Activated CD8-positive, alpha-beta memory T cell treated with anti-CD3 and anti-CD28 coated beads for 36 hours (primary cell): ENCODE data around the gene UNK. TPM values are rescaled to one million over a fixed set of nuclear protein-coding genes. Genes with fewer than 3 reads are reported as not detected.

Experiments
- CTCF ChIA-PET: fragments of 350-600 bp; sonication (Branson Sonifier 250); formaldehyde crosslinking; loops from one replicate; lab custom pipeline; 2021; ENCODE audit warnings: antibody characterized with exemption; lab: Charles Lee
- POLR2A ChIA-PET: fragments of 350-600 bp; sonication (Branson Sonifier 250); formaldehyde crosslinking; loops from one replicate; lab custom pipeline; 2021; ENCODE audit warnings: antibody characterized with exemption; lab: Charles Lee
- total RNA-seq, 2 experiments: library from RNA; stranded (reverse); gene quantifications; one replicate each; pipeline ENCODE4 v1.2.3, GENCODE V29; 2021

The UNK gene
- total RNA-seq, 2 experiments from 2014 or later, result 25.3 to 29.1 TPM

DNA sequence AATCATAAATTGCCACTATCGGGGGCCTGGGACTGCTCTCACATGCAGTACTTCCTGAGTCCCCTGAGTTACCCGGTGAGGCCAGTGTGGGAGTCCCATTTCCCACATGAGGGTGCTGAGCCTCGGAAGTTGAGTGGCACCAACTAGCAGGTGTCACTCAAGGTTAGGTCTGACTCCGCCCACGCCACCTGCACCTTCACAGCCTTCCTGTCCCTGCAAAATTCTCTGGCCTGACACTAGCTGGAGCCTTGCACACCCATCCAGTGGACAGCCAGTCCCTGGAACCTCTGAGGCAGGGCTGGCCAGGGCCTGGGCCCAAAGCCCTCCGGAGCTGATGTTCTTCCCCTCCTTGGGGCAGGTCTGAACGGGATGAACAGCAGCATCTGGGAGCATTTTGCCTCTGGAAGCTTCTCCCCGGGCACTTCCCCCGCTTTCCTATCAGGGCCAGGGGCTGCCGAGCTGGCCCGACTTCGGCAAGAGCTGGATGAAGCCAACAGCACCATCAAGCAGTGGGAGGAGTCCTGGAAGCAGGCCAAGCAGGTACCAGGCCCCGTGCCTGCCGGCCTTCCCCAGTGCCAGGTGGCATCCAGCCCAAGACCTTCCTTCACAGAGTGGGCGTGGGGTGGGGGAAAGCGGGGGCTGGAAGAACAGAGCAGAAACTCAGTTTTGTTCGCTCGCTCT, 37.7 kb downstream of the UNK start:
- ChIA-PET CTCF (interaction anchor here (0.9 to 1.3 kb wide), 2 partner anchors 9 to 39 kb away, joined by 3 read pairs; no protein-coding TSS in a partner anchor), POLR2A (no interaction called here)

DNA sequence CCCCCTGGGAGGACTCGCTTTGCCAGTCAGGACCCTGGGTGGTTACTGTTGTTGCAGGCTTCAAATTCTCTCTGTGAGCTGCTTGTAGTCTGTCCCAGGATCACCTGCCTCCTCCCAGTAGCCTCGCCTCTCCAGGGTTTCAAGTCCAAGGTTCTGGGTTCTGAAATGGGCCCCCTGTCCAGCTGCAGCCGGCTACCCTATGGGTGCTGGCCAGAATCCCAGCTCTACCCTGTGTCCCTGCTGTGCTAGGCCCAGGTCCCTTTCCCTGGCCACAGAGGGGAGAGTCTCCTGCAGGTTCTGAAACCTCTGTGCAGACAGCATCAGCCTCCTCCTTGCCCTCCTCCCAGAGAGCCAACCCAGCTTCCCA, 38.2 kb downstream of the UNK start:
- ChIA-PET POLR2A (no interaction called here), CTCF (interaction anchor here (1.3 kb wide), 1 partner anchor 40 kb away, joined by 3 read pairs; no protein-coding TSS in a partner anchor)

DNA sequence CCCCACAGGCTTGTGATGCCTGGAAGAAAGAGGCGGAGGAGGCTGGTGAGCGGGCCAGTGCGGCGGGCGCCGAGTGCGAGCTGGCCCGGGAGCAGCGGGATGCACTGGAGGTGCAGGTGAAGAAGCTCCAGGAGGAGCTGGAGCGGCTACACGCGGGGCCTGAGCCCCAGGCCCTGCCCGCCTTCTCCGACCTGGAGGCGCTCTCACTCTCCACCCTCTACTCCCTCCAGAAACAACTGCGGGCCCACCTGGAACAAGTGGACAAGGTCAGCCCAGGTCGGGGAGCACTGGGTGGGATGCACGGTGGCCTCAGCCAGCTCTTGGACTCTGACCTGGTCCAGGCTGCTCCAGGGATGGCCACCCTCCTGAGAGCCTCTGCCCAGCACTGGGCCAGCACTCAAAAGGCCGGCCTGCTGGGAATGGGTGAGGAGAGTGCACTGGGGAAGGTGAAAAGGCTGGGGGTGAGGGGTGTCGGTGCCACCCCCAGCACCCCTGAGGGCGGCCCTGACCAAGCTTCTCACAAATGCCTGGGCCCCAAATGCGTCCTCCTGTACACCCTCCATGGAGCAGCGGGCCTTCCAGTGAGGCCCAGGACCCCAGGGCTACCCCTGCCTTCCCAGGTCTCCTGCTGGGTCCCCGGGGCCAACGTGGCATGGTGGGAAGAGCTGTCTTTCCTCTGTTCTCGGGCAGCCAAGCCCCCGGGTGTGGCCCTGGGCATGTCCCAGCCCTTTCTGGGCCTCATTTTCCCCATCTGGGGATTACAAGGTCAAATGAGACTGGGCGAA, 38.8 kb downstream of the UNK start:
- ChIA-PET POLR2A (interaction anchor here (0.6 to 1.2 kb wide), 3 partner anchors 9 to 196 kb away, joined by 3 to 6 read pairs (median 4); partner anchors contain the start of gene GALK1), CTCF (interaction anchor here (0.7 to 1.3 kb wide), 2 partner anchors 40 to 70 kb away, joined by 3 read pairs; no protein-coding TSS in a partner anchor)

DNA sequence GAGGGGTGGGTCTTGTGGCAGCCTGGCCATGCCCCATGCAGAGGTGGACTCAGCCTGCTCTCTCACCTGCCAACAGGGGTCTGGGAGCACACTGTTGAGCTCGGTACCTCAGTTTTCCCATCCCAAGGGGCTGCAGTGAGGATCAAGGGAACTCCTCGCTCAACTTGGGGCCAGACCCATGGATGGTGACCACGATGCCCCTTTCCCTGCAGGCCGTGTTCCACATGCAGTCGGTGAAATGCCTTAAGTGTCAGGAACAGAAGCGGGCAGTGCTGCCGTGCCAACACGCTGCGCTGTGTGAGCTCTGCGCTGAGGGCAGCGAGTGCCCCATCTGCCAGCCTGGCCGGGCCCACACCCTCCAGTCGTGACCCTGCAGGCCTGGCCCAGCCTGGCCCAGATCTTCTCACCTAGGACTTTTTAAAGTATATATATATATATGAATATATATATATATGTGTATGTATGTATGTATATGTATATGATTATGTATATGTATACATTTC, 39.5 kb downstream of the UNK start:
- POLR2A ChIA-PET, result interaction anchor here (0.6 to 1.3 kb wide), 5 partner anchors 10 to 197 kb away, joined by 3 to 6 read pairs (median 3); partner anchors contain the start of genes GALK1 and WBP2

DNA sequence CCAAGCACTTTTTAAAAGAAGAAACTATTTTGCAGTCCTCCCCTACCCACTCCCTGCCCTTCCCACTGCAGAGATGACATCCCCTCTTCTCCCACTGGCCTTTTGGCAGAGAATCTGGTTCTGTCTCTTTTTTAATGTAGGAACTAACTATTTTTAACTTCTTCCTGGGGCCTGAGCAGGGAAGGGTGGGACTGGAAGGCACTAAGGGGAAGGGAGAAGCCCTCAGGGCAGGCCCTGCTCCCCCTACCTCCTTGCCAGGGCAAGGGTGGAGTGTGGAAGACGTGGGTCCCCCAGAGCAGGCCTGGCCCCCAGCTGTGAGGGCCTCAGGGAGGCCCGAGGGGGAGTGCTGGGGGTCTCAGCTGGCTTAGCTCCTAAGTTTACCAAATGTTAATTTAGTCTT, 40.1 kb downstream of the UNK start:
- ChIA-PET POLR2A (interaction anchor here (1.3 kb wide), 2 partner anchors 20 to 31 kb away, joined by 3 read pairs; partner anchors contain the start of gene WBP2), CTCF (no interaction called here)

More for the DNA sequence above, 39.5 kb downstream of the UNK start:
- CTCF ChIA-PET, result no interaction called here

DNA sequence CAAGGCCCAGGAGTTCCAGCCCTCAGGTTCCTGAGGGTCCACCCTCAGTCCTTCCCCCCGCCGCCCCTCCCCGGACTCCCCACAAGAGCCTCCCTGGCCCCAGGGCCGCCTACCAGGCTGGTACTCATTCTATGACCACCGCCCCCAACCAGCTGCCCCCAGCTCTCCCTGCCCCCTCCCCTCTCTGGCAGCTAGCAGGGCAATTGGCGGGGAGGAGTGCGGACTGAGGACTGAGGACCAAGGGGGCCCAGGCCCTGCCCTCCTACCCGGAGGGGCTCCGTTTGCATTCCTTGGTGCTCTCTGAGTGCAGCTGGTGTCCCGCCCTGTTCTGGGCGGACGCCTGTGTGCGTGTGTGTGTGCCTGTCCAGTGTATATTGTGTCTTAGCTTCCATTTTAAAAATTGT, 40.5 kb downstream of the UNK start:
- CTCF ChIA-PET, result interaction anchor here (1.1 to 2.6 kb wide), 3 partner anchors 19 to 61 kb away, joined by 3 to 9 read pairs (median 8); partner anchors contain the start of genes GALK1 and UNC13D
- POLR2A ChIA-PET, result interaction anchor here (0.6 to 1.3 kb wide), 3 partner anchors 20 to 30 kb away, joined by 3 read pairs; partner anchors contain the start of gene WBP2

DNA sequence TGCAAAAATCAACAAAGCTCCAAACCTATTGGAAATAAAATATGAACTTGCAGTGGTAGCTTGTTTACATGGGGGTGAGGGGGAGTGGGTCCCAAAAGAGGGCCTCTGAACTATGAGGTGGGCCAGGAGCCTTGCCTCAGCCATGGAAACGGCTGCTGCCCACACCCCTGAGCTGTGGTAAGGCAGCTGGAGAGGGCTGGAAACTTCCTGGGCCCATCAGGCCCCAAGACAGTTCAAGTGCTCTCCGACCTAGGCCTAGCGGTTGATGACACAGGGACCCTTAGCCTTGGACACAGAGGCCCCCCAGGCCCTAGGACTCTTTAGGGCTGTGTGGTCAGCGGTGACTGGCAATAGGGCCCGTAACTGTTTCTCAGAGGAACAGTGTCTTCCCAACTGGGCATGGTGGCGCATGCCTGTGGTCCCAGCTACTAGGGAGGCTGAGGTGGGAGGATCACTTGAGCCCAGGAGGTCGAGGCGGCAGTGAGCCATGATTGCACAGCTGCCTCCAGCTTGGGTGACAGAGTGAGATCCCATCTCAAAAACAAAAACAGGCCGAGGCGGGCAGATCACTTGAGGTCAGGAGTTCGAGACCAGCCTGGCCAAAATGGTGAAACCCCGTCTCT, 41.3 kb downstream of the UNK start:
- ChIA-PET CTCF (interaction anchor here (1.1 to 2.6 kb wide), 6 partner anchors 15 to 76 kb away, joined by 3 to 11 read pairs (median 8); partner anchors contain the start of genes GALK1 and UNC13D), POLR2A (interaction anchor here (0.6 to 1.3 kb wide), 2 partner anchors 29 to 30 kb away, joined by 3 read pairs; partner anchors contain the start of gene WBP2)

DNA sequence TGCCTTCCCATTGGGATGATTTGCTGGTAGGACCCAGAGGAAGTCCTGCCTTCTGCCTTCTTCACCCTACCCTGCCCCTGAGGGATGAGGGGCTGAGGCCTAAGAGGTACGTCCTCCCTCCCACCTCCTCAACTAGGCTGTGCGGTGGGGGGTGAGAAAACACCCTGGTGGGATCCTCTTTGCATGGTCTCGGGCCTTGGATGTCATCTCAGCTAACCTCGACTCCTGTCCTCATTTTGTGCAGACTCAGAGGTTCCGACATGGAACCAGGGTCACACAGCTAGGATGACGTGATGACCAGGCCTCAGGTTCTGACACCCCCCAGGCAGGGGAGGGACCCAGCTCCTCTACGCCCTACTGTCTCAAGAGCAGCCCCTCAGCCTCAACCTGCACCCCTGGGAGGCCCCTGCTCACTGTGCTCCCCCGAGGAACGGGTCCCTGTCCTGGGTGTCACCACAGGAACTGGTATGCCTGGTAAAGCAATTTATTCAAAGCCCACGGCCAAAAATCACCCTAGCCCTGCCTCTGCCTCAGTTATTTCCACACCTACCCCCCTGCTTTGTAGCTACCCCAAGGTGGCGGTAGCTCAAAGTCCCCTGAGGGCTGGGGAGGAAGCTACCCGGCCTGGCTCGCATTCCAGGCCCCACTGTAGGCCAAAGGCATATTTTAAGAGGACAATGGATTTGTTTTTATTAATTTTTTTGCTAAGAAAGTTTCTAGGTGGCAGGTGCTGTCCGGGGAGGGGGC, 42.1 kb downstream of the UNK start:
- CTCF ChIA-PET, result interaction anchor here (0.6 to 2.6 kb wide), 12 partner anchors 12 to 117 kb away, joined by 3 to 11 read pairs (median 4); partner anchors contain the start of genes GALK1, UNC13D and UNK
- POLR2A ChIA-PET, result interaction anchor here (0.7 kb wide), 2 partner anchors 28 to 49 kb away, joined by 3 read pairs; partner anchors contain the start of gene WBP2

DNA sequence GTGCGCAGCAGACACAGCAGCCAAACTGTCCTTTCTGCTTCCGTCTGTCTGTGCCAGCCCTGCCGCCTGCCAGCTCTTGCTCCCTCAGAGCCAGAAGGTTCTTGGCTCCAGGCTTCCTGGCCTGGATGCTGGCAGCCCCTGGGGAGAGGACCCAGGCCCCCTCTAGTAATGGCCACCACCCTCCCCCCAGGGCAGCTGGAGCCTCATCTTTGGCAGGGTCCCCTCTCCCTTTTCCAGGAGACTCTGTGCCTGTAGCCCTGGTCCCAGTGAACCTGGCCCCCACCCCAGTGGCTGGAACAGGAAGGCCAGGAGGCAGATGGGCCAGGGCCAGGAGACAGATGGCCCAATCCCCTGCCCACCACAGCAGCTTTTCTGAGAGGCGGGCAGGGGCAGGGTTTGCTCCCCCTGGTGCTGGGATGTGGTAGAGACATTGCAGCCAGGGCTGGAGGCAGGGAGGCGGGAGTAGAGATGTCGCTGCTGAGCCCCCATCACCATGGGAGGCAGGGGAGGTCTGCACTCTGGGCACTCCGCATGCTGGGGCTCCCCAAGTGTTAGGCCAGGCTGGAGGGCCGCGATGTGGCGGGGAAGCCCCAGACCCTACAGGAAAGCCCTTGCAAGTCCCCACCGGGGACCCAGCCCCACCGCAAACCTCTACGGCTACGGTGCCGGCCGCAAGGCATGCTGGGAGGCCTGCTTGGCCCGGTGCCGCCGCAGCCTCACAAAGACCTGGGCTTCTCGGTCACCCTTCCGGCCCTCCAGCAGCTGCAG, 42.9 kb downstream of the UNK start:
- POLR2A ChIA-PET, result interaction anchor here (0.7 kb wide), 1 partner anchor 48 kb away, joined by 3 read pairs; no protein-coding TSS in a partner anchor
- CTCF ChIA-PET, result interaction anchor here (0.6 to 2.6 kb wide), 14 partner anchors 13 to 118 kb away, joined by 3 to 11 read pairs (median 4); partner anchors contain the start of genes GALK1, UNC13D and UNK

DNA sequence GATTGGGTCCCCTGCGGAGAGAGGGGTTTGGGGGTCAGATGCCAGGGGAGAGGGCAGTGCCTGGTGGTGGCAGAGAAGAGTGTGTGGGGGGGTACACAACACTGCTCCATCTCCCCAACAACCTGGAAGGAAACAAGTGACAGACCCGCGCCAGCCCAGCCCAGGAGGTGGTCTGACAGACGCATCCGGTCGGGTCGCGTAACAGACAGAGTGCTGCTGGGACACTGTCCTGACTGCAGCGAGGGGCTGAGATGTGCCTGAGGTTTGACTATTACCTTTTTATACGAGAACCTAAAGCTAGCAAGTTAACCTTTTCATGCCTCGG, 43.4 kb downstream of the UNK start:
- ChIA-PET CTCF (interaction anchor here (0.8 to 1.8 kb wide), 7 partner anchors 9 to 74 kb away, joined by 3 to 7 read pairs (median 4); partner anchors contain the start of gene UNK), POLR2A (no interaction called here)

DNA sequence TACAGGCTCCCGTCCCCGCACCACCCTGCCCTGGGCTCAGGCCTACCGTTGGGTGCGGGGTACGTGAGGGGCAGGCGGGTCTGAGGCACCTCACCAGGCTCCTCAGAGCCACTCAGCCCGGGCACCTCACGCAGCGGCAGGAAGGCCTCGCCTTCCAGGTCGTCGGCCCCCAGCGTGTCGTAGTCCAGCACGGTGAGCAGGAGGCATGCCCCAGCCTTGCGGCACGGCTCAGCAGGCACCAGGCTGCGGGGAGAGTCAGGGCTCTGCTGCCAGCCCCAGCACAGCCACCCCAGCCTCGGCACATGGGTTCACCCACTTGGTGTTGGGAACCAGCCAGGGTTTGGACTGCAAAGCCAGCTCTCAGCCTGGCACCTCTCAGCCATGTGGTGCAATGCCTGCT, 44.1 kb downstream of the UNK start:
- CTCF ChIA-PET, result interaction anchor here (0.5 to 1.8 kb wide), 7 partner anchors 10 to 75 kb away, joined by 3 to 7 read pairs (median 4); no protein-coding TSS in a partner anchor
- POLR2A ChIA-PET, result no interaction called here

DNA sequence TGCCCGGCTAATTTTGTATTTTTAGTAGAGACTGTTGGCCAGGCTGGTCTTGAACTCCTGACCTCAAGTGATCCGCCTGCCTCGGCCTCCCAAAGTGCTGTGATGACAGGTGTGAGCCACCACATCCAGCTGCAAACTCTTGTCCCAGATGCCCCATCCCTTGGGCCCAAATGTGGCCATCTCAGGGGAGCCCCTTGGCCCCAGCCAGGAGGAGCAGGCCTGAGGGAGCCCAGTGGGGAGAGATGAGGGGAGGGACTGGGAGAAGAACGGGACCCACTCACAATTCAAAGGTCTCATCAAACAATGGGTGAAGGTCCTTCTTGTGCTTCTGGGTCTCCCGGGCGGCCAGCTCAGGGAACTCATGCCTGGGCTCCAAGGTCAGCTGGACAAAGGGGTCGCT, 45.1 kb downstream of the UNK start:
- ChIA-PET POLR2A (interaction anchor here (1.2 to 1.3 kb wide), 2 partner anchors 25 to 52 kb away, joined by 3 to 4 read pairs; partner anchors contain the start of gene WBP2), CTCF (interaction anchor here (0.6 to 1.9 kb wide), 15 partner anchors 10 to 96 kb away, joined by 3 to 8 read pairs (median 3); partner anchors contain the start of genes TRIM47 and UNC13D)

DNA sequence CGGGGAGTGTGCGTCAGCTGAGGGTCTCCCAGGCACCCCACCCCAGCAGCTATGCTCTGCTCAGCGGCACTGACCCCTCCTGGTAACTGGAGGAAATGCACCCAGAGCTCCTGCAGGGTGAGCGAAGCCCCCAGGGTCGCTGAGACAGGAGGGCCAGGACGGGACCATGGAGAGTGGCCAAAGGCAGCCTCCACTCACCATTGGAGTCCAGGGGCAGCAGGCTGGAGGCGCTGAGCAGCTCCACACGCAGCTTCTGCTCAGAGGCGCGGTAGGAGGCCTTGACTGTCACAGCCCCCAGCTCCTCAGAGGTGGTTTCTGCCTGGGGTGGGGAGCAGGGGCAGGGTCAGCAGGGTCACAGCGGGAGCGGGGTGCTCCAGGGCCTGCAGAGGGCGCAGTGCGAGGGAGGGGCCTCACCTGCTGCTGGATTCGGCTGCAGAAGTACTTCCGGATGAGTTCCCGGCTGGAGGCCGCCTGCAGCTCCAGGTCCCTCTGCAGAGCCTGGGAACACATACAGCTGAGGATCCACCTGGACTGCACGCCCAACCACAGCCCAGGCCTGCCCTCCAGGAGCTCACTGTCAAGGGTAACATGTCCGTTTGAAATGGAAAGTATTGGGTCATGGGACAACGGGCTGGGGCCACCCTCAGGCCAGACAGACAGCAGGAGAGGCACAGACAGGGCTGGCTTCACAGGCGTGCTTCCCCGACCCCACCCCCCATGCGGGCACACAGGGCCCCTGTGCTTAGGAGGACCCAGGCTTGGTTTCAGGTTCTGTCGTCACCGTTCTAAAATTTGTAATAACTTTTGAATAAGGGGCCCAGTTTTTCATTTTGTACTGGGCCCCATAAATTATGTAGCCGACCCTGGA, 45.8 kb downstream of the UNK start:
- ChIA-PET POLR2A (interaction anchor here (1.2 to 1.3 kb wide), 2 partner anchors 24 to 53 kb away, joined by 3 to 4 read pairs; partner anchors contain the start of gene WBP2), CTCF (interaction anchor here (0.6 to 1.9 kb wide), 16 partner anchors 9 to 96 kb away, joined by 3 to 8 read pairs (median 3); partner anchors contain the start of genes TRIM47 and UNC13D)

DNA sequence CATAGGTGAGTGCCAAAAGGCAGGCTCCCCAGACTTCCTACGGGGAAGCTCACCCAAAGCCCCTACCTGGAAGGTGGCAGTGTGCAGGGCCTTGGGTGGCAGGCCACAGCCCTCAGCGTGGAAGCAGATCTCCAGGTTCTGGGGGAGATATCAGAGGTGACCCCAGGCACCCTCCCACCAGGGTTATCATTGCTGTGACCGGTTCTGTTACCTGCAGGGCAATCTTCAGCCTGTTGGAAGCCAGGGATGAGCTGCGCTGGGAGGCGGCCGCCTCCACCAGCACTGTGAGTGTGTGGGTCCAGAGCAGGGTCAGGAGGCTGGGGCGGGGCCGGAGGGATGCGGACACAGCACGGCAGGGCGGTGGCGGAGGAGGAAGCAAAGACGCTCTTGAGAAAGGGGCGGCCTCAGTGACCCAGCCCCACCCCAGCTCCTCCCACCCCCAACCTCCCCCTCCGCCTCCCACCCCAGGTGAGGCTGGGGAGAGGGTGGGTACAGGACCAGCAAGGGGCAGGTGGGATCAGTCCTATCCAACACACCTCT, 46.5 kb downstream of the UNK start:
- CTCF ChIA-PET, result interaction anchor here (0.8 to 1.9 kb wide), 5 partner anchors 10 to 77 kb away, joined by 3 to 8 read pairs (median 3); partner anchors contain the start of gene UNC13D
- POLR2A ChIA-PET, result interaction anchor here (0.6 to 0.7 kb wide), 2 partner anchors 77 to 86 kb away, joined by 3 to 5 read pairs; no protein-coding TSS in a partner anchor

DNA sequence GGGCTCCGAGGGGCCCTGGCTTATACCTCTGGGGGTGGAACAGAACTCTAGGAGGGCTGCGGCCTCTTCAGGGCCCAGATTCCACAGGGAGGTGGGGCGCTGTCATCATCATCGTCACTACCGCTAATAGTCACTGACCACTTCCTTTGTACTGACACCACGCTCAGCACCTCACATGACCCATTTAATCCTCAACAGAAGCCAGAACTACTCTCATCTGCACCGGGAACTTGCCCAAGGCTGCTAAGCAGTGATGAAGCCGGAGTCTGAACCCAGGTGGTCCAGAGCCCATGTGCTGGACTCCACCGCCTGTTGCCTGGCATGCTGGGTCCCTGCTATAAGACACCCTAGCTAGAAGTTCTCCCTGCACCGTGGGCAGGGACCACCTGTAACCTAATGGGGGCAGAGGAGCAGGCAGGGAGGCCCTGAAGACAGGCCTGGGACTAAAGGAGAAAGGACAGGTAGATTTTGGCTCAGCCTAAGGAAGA, 47.6 kb downstream of the UNK start:
- CTCF ChIA-PET, result interaction anchor here (0.9 to 2.1 kb wide), 7 partner anchors 10 to 64 kb away, joined by 3 to 14 read pairs (median 4); partner anchors contain the start of genes TRIM47, TRIM65 and WBP2
- POLR2A ChIA-PET, result interaction anchor here (0.6 to 2.9 kb wide), 7 partner anchors 11 to 85 kb away, joined by 3 to 18 read pairs (median 3); partner anchors contain the start of genes UNC13D and WBP2
